Stimulated activated CD8-positive, alpha-beta memory T cell treated with anti-CD3 and anti-CD28 coated beads, Interleukin-7, amount 100 ng/mL, for 4 hours (primary cell): Measurements from ENCODE around the gene SV2B.
"Not testable (repeated sequence)": the region's sequence is repeated elsewhere in the genome, so short reads cannot be mapped to it uniquely, and the experiment has no call there.

ENCODE experiments used
- DNase-seq, 2 donors: peaks; one replicate each; pipeline ENCODE4 v3.0.0-alpha.2; 2020; ENCODE audit warnings: low read depth in 2 of 2

Gene SV2B, protein sequence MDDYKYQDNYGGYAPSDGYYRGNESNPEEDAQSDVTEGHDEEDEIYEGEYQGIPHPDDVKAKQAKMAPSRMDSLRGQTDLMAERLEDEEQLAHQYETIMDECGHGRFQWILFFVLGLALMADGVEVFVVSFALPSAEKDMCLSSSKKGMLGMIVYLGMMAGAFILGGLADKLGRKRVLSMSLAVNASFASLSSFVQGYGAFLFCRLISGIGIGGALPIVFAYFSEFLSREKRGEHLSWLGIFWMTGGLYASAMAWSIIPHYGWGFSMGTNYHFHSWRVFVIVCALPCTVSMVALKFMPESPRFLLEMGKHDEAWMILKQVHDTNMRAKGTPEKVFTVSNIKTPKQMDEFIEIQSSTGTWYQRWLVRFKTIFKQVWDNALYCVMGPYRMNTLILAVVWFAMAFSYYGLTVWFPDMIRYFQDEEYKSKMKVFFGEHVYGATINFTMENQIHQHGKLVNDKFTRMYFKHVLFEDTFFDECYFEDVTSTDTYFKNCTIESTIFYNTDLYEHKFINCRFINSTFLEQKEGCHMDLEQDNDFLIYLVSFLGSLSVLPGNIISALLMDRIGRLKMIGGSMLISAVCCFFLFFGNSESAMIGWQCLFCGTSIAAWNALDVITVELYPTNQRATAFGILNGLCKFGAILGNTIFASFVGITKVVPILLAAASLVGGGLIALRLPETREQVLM

DNA sequence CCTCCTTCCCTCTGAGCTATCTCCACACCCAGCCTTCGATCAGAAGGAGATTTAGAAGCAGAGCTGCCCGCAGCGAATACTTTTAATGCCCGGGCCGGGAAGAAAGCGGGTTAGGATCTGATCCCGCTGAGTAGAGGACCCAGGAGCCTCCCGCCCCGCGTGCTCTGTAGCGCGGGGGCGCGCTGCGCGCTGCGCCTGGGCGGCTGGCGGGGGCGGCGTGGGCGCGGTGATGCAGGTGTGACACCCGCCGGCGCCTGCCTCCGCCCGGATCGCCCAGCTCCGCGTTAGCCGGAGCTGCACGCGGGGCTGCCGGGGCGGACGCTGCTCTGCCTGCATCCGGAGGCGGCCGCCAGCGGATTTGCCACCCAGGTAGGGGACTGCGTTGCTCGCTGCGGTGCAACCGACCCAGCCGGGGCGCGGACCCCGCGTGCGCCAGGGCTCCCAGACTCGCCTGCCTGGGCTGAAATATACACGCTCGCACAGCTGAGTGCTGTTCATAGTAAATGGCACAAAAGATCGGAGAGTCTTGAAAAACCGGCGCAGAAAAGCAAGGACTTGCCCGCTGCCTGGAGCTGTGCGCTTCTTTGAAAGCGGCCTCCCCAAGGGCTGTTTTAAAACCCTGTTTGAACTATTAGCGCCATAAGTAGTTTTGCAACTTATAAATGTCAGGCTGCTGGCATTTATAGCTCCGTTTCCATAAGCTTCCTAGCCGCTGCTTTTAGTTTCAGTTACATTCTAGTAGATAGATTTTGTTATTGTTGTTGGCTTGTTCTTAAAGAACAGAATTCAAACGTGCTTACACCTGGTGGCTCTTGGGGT, at the start of gene SV2B:
Gene SV2B, plus strand, starts transcription at position 263 of the 819 bp plus-strand sequence. CDS start 126,007 bp downstream, outside the sequence.
- DNase-seq = peak; percentile 2 to 37

DNA sequence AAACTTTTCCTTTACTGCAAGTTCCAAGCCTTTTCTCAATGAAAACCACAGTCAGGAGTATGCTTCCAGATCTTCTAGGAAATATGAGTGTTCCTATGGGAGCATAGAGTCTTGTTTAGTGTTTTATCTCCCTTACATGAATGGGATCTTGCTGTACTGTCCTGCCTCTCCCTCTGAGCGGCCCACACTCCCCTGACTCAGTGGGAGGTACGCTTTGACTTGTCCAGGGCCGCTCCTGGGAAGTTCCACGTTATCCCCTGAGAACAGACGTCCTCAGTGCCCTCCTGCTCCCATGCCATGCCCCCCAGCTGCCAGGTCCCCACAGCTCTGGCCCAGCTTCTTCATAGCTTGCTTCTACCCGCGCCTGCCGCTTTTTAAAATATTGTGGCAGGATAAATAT, 48.8 kb upstream of the SV2B start:
- no peak for DNase-seq

DNA sequence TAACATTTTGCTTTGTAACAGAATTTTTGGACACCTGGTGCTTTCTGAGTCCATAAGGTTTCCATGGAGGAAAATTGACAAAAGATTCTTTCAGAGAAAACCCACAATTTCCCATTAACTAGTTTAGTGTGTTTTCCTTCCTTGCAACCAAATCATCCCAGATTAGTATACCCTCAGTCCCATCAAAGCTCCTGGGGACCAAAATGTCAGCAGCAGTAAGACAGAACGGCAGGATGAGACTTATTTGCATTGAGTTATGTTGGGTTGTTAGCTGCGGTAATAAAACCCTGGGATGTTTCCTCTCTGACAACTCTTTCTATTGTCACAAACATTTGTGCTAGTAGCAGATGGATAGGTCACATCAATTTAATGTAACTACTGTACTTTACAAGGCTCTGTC, 45.2 kb upstream of the SV2B start:
- no peak for DNase-seq

- DNase-seq = no peak
Measured at GRCh38 chr15:91055548-91056331, 44.3 kb upstream of the SV2B start.

- DNase-seq = no peak
Measured at GRCh38 chr15:91061230-91061629, 38.8 kb upstream of the SV2B start.

DNA sequence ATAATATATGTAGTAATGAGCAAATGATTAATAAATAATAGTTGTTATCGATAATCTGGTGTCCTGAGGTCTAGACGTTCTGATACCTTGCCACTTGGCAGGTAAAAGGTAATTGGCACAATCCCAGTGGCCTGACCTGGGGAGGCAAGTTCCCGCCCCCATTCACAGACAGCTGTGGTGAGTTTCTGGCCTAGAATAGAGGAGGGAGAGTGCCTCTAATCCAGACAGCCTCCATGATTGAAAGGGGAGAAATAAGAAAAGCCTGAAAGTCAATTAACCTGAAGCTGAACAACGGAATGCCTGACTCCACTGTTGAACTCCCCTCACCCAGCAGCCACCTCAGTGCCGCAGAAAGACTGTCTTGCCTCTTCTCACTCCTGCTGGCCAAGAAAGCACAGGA, 38.1 kb upstream of the SV2B start:
- DNase-seq = no peak

- no peak for DNase-seq
Measured at GRCh38 chr15:91065505-91065904, 34.6 kb upstream of the SV2B start.

- DNase-seq = no peak
Measured at GRCh38 chr15:91067036-91067435, 33.0 kb upstream of the SV2B start.

- DNase-seq = no peak
Measured at GRCh38 chr15:91068436-91068835, 31.6 kb upstream of the SV2B start.

DNA sequence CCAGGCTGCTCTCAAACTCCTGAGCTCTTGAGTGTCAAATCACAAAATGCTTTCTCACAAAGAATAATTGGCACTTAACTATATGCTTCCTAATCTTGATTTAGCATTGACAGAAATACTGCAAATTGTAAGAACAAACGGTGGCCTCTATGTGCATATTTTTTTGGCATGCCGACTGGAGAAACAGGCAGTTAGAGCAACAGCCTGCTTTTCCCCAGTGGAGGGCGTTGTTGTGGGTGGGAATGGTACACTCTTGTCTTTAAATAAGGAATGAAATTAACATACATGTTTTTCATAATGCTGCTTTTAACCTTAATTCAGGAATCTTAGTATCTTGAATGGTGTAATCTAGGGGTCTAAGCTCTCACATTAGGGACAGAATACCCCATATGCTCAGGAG, 31.1 kb upstream of the SV2B start:
- DNase-seq = no peak

DNA sequence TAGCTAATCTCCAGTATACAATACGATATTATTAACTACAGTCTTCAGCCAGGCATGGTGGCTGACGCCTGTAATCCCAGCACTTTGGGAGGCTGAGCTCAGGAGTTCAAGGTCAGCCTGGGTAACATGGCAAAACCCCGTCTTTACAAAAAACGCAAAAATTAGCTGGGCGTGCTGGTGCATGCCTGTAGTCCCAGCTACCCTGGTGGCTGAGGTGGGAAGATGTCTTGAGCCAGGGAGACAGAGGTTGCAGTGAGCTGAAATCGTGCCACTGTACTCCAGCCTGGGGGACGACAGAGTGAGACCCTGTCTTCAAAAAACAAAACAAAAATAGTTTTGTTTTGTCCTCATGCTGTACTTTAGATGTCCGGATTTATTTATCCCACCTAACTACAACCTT, 29.2 kb upstream of the SV2B start:
- no peak for DNase-seq

- no peak for DNase-seq
Measured at GRCh38 chr15:91072161-91072560, 27.9 kb upstream of the SV2B start.

DNA sequence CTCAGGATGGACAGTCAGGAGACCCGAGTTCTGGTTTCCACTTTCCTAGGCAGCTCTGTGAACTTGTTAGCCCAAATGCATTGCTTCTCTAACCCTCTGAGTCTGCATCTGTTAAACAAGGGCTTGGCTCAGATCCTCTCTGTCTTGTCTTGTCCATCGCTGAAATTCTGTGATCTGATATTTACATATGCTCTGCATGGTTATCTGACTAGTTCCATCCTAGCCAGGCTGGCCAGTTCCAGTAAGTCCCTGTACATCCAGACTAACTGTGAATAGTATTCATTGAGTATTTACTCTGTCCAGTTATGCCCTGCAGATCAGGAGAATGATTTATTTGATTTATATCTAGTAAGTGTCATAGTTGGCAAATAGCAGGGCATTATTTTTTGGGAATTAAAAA, 27.0 kb upstream of the SV2B start:
- DNase-seq = no peak

- no peak for DNase-seq
Measured at GRCh38 chr15:91073768-91074167, 26.3 kb upstream of the SV2B start.

- no peak for DNase-seq
Measured at GRCh38 chr15:91075739-91076138, 24.3 kb upstream of the SV2B start.

- no peak for DNase-seq
Measured at GRCh38 chr15:91077029-91077428, 23.0 kb upstream of the SV2B start.

DNA sequence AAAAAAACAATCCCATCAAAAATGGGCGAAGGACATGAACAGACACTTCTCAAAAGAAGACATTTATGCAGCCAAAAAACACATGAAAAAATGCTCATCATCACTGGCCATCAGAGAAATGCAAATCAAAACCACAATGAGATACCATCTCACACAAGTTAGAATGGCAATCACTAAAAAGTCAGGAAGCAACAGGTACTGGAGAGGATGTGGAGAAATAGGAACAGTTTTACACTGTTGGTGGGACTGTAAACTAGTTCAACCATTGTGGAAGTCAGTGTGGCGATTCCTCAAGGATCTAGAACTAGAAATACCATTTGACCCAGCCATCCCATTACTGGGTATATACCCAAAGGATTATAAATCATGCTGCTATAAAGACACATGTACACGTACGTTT, 6.2 kb upstream of the SV2B start:
- DNase-seq = not testable (repeated sequence)

- no peak for DNase-seq
Measured at GRCh38 chr15:91098451-91098850, 1.6 kb upstream of the SV2B start.

- DNase-seq = peak; percentile 34 to 45
Measured at GRCh38 chr15:91099616-91099994, 452 bp upstream of the SV2B start.

GRCh38 chr15:91100814-91101607, 954 bp downstream of the SV2B start:
- DNase-seq = no peak

DNA sequence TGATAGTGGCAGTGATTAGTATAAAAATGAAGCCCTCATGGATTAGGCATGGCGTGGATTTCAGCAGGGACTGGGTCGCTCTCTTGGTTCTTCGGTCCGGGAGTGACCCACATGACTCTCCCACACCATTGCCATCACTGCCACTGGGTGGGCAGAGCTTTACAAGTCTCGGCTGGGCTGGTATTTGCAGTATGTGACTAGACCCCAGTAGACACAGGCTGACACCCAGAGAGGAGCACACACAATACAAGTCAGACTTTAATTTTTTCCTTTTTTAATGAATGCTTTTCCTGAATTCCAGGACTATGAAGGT, 1.5 kb downstream of the SV2B start:
- no peak for DNase-seq
